NK-92 (cell line): Measurements from ENCODE around the gene PROK2.

ENCODE experiments used
- DNase-seq: peaks from one replicate; lab custom pipeline; 2025; ENCODE audit not compliant: unreplicated experiment; lab: John Stamatoyannopoulos, UW

The PROK2 gene

DNA sequence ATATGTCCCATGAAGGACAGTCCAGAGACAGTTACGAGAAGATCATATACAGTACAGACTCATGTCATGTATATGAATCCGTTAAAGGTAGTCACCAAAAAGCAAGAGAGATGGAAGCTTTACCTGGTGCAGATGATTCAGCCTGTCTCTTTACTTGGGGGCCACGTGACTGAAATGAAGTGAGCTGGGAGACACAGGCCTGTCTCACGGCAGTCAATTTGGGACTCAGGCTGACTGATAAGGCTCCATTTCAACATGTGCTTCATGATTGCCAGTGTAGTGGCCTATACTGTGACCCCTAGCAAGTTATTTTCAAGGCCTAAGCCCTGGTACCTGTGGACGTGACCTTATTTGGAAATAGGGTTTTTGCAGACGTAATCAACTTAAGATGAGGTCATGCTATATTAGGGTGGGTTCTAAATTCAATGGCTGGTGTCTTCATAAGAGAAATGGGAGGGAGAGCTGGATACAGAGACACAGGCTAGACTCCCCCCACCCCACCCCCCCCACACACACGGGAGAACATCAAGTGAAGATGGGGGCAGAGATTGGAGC, 3.0 kb upstream of the PROK2 start:
- DNase-seq: no peak

GRCh38 chr3:71786551-71786950, 1.6 kb upstream of the PROK2 start:
- no peak for DNase-seq

DNA sequence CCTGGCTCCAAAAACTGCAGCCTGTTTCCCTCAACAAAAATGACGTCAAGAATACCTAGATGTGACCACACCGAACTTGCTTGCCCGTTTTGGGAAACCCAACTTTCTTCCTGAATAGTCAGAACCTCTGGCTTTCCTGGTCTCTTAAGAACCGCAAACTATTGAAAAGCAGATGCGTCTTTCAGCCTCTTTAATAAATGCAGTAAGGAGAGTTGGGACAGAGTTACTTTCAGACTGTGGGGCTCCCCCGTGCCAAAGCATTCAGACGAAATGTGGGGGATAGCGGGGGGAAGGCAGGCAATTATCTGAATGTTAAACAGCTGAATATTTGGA, 1.2 kb upstream of the PROK2 start:
- no peak for DNase-seq

- no peak for DNase-seq
Measured at GRCh38 chr3:71785532-71786216, 726 bp upstream of the PROK2 start.

DNA sequence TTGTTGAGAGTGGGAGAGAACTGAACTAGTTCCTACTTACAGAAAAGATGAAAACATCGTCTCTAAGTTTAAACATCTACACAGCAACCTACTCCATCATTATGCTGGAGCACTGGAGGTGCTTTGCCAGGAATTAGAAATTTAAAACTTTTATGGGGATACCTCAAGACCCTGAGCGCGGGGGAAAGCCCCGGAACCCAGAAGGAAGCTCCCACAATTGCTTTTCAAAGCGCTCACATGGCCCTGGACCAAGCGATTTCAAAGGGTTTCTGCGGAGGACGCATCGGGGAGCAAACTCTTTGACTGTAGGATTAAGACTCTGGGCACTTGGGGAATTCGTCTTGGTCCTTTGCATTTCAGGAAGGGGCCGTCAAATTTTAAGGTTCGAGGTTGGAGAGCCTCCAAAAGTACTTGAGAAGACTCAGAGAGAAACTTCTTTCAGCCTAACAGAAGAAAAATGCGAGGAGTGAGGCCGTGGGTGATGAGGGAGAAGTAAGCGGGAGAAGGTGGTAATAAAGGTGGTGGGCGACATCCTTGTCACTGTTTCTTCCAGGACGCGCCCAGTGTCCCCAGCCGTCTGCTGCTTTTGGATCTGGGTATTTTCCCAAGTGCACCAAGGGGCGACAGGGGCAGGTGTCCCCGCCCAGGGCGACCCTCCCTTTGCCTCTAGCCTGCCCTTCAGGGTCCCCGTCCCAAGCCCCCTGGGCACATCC, 591 bp downstream of the PROK2 start:
- DNase-seq: no peak

DNA sequence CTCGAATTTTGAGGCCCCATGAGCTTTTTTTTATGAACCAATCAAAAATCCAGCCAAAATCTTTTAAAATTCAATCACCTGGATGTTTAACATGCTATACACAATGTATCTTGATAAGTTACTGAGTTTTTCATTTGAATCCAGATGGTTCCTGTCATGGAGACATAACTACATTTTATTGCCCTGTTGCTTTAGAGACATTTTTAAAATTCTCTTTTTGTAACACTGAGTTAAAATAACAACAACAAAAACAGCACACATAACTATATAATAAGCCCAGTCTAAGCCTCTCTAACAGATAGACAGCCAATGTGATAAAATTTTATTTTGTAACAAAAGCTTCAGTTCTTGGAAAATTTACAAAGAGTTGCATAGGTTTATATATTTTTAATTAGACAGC, 1.8 kb downstream of the PROK2 start:
- no peak for DNase-seq

GRCh38 chr3:71780430-71780829, 4.5 kb downstream of the PROK2 start:
- no peak for DNase-seq

DNA sequence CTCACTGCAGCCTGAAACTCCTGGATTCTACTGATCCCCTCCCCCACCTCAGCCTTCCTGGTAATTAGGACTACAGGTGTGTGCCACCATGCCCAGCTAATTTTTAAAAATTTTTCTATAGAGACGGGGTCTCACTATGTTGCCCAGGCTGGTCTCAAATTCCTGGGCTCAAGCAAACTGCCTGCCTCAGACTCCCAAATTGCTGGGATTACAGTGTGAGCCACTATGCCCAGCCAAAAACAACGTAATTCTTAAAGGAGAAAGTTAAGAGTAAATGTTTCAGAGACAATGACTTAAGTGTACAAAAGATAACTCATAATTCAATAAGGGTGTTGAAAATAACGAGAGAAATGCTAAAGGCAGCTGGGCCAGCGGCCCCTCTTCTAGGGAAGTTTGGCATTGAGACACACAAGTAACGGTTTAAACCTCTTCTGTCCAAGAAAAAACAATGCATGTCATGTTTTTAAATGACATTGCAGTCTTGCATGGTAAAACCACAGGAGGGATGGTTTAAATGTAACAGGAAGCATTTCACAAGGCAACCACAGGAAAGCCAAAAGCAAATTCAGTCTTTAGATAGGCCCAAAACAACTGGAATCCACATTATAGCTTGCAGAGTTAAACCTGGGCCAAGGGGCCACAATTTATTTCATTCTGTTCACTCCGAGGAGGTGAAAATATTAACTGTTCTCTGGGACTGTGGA, 5.1 kb downstream of the PROK2 start:
- DNase-seq: no peak

- DNase-seq: no peak
Measured at GRCh38 chr3:71778353-71778752, 6.6 kb downstream of the PROK2 start.

- no peak for DNase-seq
Measured at GRCh38 chr3:71776538-71776937, 8.4 kb downstream of the PROK2 start.

GRCh38 chr3:71771884-71772283, 13.1 kb downstream of the PROK2 start:
- DNase-seq: no peak

- no peak for DNase-seq
Measured at GRCh38 chr3:71771126-71771525, 13.8 kb downstream of the PROK2 start.

GRCh38 chr3:71763426-71763825, 21.5 kb downstream of the PROK2 start:
- DNase-seq: no peak

- no peak for DNase-seq
Measured at GRCh38 chr3:71760140-71760539, 24.8 kb downstream of the PROK2 start.

DNA sequence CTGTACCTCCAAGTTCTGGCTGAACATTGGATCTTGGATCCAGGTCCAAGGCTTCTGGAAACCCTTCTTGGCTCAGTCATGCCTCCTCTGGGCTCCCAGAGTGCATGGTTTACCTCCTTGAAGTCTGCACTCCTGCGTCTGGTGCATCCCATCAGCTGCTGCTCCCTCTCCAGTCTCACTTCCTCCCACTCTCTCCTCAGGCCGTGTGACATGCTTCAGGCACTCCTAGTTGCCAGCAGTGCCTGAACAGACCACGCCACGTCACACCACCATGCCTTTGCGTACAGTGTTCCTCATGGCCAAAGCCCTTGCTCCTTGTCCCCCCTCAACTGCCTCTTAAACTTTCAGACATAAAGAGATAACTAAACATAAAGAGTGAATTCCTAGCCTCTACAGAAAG, 25.5 kb downstream of the PROK2 start:
- no peak for DNase-seq

DNA sequence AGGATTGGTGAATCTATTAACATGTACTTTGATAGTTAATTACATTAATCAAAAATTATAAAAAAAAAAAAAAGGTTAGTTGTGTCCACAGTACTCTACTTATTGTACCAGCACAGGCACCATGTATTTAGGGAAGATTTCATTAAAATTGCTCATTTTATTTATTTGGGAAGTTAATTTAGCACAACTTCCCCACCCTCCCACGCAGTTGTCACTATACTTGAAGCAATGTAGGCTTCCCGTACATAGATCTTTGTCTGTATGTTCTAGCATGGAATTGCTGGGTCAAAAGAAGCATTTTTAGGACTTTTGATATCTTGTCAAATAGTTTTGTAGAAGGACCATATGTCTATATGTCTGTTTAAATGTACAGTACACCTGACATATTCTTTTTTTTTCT, 26.9 kb downstream of the PROK2 start:
- no peak for DNase-seq

DNA sequence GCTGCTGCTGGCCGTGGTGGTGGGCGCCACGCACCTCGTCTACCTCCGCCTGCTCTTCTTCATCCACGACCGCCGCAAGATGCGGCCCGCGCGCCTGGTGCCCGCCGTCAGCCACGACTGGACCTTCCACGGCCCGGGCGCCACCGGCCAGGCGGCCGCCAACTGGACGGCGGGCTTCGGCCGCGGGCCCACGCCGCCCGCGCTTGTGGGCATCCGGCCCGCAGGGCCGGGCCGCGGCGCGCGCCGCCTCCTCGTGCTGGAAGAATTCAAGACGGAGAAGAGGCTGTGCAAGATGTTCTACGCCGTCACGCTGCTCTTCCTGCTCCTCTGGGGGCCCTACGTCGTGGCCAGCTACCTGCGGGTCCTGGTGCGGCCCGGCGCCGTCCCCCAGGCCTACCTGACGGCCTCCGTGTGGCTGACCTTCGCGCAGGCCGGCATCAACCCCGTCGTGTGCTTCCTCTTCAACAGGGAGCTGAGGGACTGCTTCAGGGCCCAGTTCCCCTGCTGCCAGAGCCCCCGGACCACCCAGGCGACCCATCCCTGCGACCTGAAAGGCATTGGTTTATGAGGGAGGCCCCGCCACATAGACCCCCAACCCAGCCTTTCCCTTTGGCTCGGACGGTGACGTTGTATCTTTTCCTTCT, 30.2 kb downstream of the PROK2 start:
- no peak for DNase-seq

- no peak for DNase-seq
Measured at GRCh38 chr3:71753701-71754609, 31.0 kb downstream of the PROK2 start, which contains the start of gene GPR27. GPR27 (plus strand) TSS chr3:71753855; CDS start chr3:71754050, 195 bp downstream.

DNA sequence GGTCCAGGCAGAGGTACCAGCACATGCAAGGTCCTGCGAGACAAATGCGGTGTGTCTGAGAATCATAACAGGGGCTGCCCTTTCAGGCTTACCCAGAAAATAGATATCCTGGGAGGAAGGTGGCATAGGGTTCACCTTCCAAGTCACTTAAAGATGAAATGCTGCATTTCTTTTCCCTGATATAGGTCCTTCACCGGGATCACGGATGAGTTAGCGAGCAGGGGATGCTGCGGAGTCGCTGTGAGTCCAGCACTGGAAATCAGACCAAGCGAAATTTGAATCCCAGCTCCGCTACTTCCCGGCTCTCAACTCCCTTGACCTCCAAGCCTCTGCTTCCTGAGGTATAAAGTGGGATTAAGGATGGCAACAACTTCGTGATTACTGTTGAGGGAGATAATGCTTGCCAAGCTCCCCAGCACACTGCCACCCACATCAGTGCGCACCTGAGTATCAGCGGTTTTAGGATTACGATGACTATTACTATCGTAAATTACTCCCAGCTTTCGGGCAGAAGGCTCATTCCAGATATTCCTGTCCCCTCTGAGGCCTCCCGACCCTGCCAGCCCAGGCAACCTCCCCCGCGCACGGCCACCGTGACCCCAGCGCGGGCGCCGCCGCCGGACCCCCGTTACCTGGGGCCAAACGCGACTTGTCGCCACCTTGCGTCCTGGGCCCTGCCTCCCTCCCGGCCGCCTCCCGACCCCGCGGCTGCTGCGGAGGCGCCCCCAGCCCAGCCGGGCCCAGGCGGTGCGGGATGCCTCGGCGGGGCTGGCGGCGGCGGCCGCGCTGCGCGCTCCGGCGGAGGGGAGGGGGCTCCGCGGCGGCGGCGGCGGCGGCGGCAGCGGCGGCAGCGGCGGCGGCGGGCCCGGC, 31.9 kb downstream of the PROK2 start:
- no peak for DNase-seq
